Placental pericyte (primary cell): ENCODE measurements around the gene VTN. TPM values are rescaled to one million over a fixed set of nuclear protein-coding genes. Genes with fewer than 3 reads are reported as not detected.

Experiments used
- total RNA-seq: library from RNA; depleted of rRNA; stranded (reverse); fragments of >200 nt; gene quantifications from 2 replicates; pipeline ENCODE4 v1.2.3, GENCODE V29; 2012

Gene VTN
- total RNA-seq: 0.43 and 149 TPM in 2 replicates

DNA sequence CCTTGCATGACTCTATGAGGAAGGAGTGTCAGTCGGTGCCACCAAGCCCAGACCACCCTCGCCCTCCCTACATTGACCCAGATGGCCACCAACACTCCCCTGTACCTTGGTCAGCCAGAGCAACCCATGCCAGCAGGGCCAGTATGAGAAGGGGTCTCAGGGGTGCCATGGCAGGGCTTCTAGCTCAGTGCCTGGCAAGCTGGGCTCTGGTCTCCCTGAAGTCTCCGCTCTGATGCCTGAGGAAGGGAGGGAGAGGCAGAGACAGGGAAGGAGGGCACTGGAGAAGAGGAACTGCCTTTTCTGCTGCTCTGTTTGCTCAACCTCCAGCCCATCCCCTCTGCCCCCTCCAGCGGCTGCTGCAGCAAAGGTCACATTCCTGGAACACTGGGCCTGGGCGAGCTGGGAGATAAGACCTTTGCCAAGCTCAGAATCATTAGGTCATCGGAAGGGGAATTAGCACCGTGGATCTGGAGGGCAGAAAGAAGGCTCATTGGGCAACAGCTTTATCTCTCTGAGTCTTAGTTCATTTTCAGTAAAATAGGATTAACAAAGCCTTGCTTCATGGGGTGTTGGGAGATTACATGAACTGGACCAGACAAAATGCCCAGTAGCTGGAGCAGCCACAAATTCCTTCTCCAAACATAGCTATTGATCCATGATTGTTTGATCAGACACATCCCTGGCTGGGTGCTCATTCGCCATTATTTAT, at the start of gene VTN:
VTN (minus strand) TSS at position 273 of the 709 bp plus-strand sequence; CDS start at position 169, 104 bp downstream.

DNA sequence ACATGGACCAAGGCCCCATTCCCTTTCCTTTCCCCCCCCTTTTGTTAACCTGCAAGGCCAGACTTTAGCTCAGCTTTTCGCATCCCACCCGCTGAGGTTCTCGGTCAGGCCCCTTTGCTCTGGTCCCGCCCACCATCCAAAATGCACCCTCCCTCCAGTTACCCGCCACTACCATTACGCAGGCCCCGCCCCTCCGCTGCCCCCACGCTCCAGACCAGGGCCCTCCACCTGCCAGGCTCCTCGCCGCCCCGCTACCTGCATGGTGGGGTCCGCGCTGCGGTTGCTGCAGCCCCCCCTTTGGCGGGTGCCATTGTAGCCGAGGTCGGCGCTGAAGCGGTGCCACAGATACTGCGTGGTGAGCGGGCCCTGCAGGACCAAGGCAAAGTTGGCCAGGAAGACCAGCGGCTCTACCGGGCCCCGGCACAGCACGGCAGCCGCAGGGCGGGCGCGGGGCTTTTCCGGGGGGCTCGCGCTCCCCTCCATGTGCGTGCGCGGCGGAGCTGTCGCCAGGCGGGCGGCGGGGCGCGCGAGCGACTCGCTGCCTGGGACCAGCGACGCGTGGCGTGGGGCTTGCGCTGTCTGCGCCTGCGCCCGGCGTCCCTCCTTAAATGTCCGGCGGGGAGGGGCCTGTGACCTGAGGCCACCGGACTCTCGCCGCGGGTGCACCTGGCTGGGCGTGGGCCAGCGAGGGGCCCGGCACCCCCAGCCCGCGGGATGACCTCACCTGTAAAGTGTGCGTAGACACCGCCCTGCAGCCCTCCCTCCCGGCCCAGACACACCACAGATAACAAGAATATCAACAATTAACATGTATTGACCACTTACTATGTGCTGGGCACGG, 35.7 kb upstream of the VTN start, which contains the start of gene SLC46A1:
SLC46A1 (minus strand) TSS at position 581 of the 841 bp plus-strand sequence; CDS start at position 483, 98 bp downstream.

DNA sequence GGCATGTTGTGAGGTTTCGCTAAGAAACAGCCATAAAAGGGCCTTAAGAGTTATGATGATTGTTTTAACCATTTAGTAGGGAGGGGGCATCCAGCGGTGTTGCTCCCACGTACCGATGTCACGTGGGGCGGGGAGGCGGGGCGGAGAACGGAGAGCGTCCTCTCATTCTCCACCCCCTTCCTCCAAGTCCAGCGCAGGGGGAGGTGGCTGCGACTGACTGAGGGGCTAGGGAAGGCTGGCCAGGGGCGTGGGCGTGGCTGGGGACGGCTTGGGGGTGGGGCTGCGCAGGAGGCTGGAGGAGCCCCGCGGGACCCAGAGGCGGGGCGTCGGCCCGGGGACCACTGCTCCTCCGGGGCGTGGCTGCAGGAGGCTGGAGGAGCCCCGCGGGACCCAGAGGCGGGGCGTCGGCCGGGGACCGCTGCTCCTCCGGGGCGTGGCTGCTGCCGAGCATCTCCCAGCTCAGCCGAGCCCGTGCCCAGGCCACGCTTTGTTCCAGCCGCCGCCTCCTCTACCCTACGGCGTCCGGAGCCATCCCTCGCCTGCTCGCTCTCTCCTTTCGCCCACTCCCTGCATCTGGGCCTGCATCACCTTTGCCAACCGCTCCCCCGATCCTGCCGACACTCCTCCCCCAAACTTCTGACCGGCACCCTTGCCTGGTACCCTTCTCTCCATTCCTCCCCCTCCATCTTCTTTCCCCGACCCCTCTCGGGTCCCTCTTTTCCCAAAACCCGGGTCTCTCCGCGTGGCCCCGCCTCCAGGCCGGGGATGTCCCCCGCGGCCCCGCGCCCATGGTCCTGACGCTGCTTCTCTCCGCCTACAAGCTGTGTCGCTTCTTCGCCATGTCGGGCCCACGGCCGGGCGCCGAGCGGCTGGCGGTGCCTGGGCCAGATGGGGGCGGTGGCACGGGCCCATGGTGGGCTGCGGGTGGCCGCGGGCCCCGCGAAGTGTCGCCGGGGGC, 1.4 kb upstream of the VTN start, which contains the start of gene SARM1:
SARM1 (plus strand) TSS at position 450 of the 958 bp plus-strand sequence; CDS start at position 789, 339 bp downstream.

DNA sequence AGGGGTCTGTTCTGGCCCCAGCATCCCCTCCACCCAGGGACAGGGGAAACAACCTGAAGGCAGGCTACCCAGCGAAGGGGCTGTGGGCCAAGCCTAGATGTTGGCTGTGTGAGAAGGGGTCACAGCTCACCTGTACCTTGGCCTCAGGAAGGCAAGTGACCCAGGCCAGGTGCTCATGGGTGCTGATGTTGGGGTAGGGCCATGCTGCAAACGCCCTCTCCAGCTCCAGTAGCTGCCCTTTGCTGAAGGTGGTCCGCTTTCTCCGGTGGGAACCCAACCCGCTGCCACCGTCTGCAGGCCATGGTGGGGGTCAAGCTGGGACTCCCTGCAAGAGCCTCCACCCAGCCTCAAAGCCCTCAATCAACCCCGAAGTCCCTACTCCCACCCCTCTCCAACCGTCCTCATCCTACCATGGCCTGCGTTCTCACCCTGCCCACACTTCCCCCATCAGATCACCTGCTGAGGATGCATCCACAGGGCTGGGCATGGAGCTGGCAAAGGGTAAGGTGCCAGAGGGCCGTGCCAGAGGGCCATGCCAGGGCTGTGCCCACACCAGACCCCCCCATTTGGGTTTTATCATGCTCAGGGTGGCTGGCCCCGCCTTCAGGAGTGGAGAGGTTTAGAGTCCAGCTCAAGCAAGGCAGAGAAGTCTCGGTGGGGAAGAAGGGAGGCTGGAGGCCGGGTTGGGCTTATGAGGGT, 5.3 kb downstream of the VTN start, which contains the start of gene SEBOX:
SEBOX (minus strand) TSS at position 535 of the 699 bp plus-strand sequence; CDS start at position 487, 48 bp downstream.

GRCh38 chr17:28357061-28357900, 12.8 kb downstream of the VTN start, which contains the start of gene POLDIP2:
TSS of gene POLDIP2 (minus strand) at chr17:28357527. CDS start at chr17:28357448, 79 bp downstream.

DNA sequence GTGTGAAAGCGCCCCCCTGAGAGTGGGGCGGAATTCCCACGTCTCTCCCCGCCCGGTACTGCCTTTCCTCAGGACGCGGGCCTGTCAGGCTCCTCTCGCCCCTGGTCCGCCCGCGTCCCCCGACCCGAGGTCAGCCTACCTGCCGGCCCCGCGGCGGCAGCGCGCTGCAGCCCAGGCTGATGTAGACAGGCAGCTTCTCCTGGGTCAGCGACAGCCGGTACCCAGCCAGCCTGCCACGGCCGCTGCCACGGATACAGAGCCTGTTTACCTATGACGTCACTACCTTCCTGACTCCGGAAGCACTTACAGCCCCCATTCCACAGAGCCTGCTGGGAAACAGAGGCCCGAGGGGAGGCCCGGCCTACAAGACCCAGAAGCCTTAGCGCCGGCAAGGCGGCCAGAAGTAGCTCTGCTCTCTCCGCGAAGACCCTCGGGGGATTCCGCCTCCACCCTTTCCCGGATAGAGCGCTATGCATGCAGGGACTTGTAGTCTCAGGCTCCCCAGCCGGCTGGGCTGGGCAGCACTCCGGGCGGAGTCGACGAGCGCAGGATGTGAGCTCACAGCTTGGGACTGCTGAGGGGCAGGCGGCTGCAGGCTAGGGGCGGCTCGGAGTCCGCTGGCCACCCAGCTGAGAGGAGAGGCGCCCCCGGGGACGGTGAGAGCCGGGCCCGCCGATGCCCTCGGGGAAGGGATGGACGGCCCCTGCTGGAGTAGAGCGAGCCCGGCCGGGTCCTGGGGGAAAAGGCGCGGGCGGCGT, 34.7 kb downstream of the VTN start, which contains the start of the genes IFT20 and TNFAIP1:
IFT20 (minus strand) TSS at position 272 of the 758 bp plus-strand sequence. CDS start 3,487 bp downstream, outside the sequence.
TNFAIP1 (plus strand) TSS at position 561 of the 758 bp plus-strand sequence. CDS start 3,761 bp downstream, outside the sequence.

DNA sequence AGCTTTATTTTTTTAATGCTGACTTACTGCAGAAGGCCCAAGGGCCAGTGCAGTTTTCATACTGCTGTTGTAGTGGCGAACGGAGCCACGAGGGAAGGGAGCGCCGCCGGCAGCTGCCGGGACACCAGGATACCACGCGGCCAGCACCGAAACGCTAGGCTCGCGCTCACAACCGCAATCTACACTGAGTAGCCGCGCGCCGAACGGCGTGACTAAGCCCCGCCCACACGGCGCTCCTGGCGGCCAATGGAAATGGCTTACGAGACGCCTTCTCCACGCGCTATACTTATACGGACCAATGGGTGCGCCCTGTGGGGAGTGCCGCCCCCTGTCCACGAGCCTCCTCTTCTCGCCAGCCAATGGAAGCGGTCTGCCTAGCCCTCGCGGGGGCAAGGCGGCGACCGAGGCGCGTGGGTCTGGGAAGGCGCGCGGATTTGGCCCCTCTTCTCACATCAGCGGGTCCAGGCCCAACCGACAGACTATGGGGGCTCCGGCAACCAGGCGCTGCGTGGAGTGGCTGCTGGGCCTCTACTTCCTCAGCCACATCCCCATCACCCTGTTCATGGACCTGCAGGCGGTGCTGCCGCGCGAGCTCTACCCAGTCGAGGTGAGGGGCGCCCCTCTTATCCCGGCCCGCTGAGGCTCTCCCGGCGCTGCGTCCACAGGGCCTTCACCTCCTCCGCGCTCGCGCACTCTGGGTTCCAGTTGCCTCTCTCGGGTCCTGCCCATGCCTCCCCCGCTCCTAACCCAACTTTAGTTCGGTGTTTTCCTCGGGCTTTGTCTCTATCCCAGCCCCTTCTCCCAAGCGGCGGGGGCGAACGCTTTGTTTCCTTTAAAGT, 51.1 kb downstream of the VTN start, which contains the start of gene TMEM97:
TMEM97 (plus strand) TSS at position 442 of the 839 bp plus-strand sequence; CDS start at position 482, 40 bp downstream.

Other genes starting within 250 kb of the VTN start
- 38.8 and 72.2 TPM in 2 replicates for gene TMEM97, start 51.1 kb downstream of the VTN start, total RNA-seq
- 36.5 and 46.2 TPM in 2 replicates for gene IFT20, start 34.8 kb downstream of the VTN start, total RNA-seq
- 35.9 and 71.3 TPM in 2 replicates for gene TNFAIP1, start 34.5 kb downstream of the VTN start, total RNA-seq
- gene POLDIP2, start 12.8 kb downstream of the VTN start, total RNA-seq: 81.8 and 115 TPM in 2 replicates
- gene SEBOX, start 5.1 kb downstream of the VTN start, total RNA-seq: not detected in 2 replicates
- gene SARM1, start 1.4 kb upstream of the VTN start, total RNA-seq: 13.3 and 23.9 TPM in 2 replicates
- gene SLC46A1, start 35.9 kb upstream of the VTN start, total RNA-seq: 6.6 and 7.4 TPM in 2 replicates
- not detected in 2 replicates for gene SLC13A2, start 103.3 kb upstream of the VTN start, total RNA-seq
- gene FOXN1, start 136.0 kb upstream of the VTN start, total RNA-seq: not detected in 2 replicates
- 16.0 and 19.6 TPM in 2 replicates for gene UNC119, start 182.3 kb upstream of the VTN start, total RNA-seq
- gene PIGS, start 201.2 kb upstream of the VTN start, total RNA-seq: 40.2 and 44.0 TPM in 2 replicates
- gene ALDOC, start 206.6 kb upstream of the VTN start, total RNA-seq: 9.7 and 30.4 TPM in 2 replicates
- gene SPAG5, start 228.7 kb upstream of the VTN start, total RNA-seq: 2.4 and 77.9 TPM in 2 replicates
- 2.6 and 7.6 TPM in 2 replicates for gene RSKR, start 243.9 kb upstream of the VTN start, total RNA-seq